Esophagus mucosa (tissue), 1 donor: ENCODE data around the gene ALK. TPM values are rescaled to one million over a fixed set of nuclear protein-coding genes. Genes with fewer than 3 reads are reported as not detected.

Experiments used
- ATAC-seq: fragments of 200-7000 bp; cut with Tn5 transposase; one replicate; pipeline ENCODE4 v1.9.1; 2020
- total RNA-seq: library from RNA; stranded (reverse); gene quantifications from one replicate; pipeline ENCODE4 v1.2.4, GENCODE V29; 2023
- donor health status: DM: yes; HTN: yes; CAD: no.

The ALK gene
- total RNA-seq, 1 donor from 2014 or later: 0.04 TPM

DNA sequence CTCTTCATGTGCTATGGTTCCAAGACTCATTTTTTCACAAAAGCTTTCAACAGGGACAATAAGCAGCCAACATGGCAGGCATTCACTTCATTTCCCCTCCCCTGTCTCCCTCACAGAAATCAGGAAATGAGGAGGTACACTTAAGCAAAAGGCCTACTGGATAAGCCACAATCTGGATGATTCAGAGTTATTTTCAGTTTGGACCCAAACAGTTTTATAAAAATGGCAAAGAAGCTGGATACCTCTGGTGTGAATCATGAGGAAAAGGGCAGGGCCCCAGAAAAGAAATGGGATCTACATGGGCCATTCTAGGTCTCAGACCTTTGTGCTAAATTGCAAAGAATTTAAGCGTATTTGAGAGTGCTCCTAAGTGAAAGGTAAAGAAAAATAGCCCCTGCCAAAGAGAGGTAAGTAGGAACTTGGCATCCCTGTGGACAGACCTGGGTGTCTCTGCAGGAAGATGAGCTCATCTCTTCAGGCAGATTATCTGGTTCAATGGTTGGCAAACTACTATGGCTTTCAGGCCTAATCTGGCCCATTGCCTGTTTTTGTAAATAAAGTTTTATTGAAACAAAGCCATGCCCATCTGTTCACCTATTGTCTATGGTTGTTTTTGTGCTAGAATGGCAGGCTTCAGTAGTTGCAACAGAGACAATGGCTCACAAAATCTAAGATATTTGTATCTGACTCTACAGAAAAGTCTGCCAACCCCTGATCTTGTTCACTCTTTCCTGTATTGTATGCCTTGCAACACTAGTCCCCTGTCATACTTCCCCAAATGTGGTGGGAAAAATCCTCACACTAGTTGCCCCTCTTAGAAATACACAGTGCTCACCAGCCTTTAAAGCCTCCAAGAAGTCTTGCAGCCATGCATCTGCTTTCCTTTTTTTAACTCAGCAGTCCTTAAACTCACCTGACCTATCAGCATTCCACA is 315.0 kb downstream of the ALK start:
- peak; percentile 59 for ATAC-seq

DNA sequence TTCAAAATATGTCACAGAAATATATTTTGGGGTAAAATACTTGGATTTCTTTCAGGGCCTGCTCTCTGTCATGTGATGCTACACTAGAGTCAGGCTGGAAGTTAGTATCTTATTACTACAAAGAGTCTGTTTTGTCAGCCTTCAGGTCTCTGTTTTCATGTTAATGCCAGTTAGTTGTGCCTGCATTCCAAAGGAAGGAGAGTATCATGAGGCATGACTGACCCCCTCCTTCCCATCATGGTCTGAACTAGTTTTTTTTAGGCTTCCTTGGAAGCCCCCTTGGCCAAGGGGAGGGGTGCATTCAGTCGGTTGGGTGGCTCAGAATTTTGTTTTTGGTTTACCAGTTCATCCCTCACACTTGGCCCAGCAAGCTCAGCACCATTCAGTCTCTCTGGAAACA is 318.0 kb downstream of the ALK start:
- no peak for ATAC-seq

DNA sequence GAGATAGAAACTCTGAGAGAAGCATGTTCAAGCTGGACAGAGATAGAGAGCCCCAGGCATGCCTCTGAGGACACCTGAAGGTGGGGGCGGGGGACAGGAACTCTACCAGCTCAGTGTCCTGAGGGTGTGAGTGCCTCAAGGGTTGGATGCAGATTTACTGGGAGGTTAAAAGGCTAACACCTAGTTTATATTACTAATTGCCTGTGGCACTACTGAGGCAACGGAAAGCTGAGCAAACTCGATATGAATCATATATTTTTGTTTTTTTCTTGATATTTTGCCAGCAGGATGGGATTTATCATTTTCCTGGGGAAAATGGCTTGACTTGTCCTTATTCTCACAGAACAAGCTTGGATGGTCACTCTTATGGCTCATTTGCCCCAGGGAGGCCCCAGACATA is 319.5 kb downstream of the ALK start:
- ATAC-seq: no peak

DNA sequence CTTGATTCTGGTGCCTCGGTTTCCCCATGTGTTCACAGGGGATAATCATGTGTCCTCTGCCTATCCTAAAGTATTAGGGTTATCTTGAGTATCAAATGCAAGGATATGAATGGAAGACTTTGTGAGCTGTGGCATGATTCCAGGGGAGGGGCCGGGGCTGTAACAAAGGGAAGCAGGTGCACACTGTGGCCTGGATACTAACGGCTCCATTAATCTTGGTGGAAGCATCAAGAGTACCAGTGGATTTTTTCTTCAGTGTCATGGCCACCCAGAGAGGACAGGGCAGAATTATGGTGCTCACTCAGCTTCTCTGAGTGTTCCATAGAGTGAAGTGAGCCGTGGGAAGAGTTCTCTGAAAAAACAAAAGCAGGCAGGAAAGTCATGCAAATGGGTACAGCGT is 320.1 kb downstream of the ALK start:
- ATAC-seq: no peak

DNA sequence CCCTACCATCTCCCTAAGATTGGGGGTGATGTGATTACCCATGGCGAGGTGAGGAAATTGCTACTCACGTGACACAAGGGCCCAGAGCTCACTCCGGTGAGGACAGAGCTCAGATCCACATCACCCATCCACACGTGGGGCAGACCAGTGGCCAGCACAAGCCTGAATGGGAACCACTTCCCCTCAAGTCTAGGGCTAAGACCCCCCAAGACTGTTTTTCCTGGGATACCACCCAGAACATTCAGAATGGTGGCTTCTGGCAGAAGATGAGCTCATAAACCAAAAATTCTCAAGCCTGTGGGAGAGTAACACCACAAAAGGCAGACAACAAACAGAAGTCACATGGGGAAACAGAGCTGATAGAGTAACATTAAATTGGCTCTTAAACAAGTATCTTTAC is 321.4 kb downstream of the ALK start:
- no peak for ATAC-seq

DNA sequence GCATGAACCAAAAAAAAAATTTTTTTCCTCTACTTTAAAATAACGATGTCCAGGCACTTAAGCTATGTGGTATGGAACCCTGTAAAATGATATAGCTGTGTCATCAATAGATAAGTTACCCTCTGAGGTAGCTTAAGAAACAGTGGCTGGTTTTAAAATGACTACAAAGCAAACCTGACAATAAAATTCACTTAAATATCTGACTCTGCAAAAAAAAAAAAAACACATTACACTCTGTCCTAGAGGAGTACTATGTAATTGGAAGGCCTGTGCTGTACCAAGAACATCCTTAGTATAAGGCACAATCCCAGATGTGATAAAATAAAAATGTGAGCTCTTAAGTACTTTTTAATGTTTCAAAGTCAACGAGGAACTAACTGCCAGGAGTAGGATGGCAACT is 322.4 kb downstream of the ALK start:
- no peak for ATAC-seq

DNA sequence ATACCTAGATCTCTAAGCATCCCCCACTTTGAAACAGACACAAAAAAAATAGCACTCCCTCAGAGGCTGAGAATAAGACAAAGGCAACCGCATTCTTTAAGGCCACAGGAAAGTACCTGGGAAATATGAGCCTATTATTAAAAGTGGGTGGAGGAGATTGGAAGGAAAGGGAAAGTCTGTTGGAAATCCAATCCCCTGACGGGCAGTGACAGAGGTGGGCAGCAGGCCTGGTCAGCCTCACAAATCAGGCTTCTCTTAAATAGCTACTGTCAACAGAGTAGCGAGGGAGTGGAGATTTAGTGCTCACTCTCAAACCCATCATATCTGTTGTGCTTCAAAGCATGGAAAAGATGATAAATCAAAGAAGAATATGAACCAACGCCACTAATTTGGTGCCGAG is 324.4 kb downstream of the ALK start:
- ATAC-seq: no peak

DNA sequence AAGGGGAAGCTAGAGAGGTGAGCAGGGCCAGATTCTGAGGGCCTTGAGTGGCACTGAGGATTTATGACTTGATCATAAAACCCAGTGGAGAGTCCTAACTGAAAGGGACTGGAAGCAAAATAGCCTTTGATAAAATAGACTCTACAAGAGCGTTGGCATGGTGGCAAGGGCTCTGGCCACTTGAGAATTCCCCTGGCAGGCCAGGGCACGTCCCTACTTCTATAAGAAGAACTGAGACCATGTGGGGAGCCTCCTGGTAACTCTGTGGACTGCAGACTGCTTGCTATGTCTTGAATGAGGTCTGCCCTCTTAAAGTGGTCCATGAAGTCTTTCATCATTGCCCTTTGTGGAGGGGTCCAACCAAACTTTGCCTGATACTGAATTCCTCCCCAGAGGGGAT is 324.8 kb downstream of the ALK start:
- no peak for ATAC-seq

DNA sequence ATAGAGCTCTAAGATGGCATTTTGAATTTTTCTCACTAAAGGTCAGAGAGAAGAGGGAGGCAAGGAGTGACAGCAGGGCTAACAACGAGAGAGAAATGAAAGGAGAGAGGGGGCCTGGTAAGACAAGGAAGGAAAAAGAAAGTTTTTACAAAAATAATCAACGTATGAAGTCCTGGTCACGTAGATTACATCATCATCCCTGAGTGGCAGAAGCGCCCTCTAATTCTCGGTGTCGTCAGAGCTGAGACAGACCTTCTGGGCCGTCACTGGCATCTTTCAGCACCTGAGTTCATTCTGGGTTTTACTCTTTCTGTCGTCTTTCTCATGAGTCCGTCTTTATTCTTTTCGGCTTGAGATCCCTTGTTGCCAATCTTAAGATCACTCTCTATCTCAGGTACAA is 329.8 kb downstream of the ALK start:
- no peak for ATAC-seq

DNA sequence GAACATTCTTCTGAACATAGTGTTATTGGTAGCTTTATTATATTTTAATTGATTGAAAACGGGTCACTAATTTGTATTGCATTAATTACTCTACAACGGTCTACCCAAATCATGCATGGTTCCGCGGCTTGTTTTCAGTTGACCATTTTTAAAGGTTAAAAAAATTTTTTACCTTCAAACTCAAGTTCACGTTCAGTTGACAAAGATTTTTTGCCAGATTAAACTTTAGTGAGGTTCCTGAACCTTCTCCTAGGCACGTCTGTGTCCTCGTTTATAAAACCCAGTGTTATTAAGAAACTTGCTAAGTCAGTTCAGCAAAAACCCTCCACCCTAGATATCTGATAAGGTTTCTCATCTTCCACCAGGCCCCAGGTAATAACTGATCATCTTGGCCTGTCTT is 331.2 kb downstream of the ALK start:
- ATAC-seq: no peak

DNA sequence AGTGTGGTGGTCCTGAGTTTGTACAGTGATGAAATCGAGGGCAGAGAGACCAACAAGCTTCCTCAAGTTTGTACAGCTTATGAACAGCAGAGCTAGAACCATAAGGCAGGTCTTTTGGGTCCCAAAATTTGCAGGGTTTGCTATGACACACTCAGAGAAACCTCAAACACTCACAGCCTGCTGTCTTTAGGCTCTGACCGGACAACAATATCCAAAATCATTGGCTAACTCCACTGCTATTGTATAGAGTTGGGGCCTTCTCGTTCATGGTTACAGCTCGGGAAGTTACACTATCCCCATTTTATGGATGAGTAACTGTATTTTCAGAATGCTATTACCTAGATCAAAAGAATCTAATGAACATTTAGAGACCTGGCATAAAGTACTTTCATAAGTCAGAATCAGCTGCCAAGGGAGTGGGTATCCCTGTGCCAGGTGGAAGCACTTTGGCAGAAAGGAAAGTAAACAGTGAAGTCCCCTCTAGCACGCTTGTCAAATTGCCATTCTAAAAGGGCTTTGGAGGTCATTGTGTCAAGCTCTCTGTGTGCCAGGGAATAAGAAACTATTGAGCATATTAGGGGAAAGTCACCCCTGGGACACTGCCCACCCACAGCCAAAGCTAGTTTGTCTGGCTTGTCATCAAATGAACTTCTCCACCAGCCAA is 331.8 kb downstream of the ALK start:
- ATAC-seq: no peak

DNA sequence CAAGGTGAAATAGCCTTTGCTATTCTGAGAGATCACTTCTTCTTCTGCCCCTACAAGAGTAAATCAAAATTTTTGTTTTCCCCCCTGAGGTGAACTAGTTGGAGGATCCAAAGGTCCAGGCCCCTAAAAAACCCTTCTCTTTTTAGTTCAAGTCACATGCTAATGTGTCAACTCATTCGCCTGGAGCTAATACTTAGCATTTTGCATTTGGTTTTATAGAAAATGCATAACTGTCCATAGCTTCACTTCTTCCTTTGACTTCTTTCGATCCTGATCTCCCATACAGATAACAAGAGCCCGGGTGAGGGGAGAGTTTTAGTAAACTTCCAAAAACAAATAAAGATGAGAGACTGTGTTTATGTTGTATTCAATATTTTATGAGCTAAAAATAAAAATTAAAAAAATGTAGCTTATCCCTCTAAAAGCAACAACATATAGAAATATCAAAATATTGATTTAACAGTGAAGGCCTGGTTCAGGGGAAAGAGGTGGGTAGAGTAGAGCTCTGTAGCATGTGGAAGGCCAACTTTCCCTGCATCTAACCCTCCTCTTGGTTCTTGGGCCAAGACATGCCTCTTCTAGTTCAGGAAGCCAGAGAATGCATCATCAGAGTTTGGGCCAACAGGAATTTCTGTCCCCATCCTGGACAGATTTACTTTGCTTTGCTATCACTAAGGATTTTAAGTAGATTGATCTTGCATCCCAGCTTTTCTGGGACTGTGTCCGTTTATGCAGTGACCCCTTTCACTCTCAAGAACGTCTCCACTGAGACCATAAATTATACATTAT is 333.8 kb downstream of the ALK start:
- ATAC-seq: no peak

DNA sequence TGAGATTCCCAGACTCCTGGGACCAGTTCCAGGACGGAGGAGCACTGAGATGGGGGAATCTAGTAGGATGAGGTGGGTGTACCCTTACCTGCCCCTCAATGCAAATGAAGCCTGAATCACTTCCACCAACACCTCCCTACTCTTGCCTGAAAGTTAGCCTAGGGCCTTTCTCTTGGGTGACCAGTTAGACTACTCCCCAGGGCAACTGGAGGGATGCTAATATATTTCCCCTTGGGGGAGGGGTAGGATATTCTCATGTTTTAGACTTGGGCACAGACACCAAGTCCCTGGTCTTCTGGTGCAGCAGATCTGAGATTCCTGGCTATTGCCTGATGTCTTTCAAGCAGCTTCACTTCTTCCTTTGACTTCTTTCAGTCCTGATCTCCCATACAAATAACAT is 334.5 kb downstream of the ALK start:
- no peak for ATAC-seq

DNA sequence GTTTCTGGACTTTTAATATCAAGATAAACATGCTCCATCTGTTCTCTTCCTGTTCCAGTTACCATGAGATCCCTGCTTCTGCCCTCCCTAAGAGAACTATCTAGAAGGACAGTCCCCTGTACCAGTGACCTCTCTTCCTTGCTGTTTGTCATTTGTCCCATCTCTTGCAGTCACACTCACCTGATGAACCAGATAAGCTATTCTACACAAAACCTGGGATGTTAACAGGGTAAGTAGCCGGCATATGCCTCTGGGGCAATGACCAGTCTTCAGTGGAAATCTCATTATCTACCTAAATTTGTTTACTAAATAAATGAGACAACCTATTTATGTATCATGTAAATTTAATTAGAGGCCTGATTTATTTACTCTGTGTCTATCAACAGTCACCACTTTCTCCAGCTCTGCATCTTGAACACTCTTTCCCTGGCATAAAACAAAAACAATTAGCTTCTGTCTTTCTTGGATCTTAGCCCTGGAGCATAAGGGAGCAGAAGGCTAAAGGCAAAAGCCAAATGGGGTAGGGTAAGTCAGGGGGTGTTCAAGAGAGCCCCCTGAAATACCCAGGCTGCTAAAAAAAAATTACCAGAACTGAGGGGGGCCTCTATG is 337.7 kb downstream of the ALK start:
- ATAC-seq: no peak

DNA sequence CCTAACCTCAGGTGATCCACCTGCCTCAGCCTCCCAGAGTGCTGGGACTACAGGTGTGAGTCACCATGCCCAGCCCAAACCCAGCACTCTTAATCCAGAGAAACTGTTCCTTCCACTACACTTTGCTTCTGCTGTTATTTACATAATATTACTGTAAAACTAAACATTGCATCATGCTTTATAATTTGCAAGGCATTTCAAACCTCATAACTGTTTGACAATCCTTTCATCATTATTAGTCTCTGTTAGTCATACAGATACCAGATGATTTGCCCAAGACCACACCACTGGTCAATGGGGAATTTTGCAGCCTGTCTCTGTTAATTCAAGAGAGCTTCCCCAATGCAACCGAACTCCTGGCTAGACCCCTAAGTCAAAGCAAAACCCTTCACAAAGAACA is 338.3 kb downstream of the ALK start:
- peak; percentile 61 for ATAC-seq

DNA sequence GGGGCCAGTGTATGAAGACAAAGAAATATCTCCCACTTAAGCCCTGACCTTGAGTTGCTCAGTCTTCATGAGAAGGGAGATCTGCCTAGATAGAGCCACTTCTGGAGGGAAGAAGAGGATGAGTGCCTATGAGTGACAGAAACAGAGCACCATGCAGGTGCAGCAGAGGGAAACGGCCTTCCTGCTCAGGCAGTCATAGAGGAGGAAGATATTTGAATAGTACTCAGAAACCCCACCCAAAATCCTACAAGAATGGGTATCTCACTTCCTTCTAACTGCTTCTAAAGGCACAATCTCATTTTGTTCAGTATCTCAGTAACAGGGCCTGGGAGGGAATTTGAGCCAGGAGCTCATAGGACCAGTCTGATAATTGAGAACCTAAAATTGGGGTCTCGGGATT is 339.3 kb downstream of the ALK start:
- ATAC-seq: peak; percentile 36

DNA sequence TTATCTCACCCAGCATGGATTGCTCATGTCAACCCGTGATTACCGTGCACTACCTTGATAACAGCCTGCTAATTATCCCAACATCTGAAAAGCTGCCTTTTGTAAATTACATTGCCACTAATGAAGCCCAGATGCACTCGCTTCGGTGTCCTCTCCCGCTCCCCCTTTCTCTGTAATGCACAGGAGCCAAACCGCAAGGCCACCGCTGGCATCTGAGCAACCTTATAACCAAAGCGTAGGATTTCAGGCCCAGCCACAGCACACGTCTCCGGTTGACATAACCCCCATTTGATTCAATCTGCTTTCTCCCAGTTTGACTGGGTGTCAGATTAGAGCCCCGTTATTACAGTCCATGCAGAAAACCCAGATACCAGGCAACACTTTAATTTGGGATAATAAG is 341.2 kb downstream of the ALK start:
- no peak for ATAC-seq

DNA sequence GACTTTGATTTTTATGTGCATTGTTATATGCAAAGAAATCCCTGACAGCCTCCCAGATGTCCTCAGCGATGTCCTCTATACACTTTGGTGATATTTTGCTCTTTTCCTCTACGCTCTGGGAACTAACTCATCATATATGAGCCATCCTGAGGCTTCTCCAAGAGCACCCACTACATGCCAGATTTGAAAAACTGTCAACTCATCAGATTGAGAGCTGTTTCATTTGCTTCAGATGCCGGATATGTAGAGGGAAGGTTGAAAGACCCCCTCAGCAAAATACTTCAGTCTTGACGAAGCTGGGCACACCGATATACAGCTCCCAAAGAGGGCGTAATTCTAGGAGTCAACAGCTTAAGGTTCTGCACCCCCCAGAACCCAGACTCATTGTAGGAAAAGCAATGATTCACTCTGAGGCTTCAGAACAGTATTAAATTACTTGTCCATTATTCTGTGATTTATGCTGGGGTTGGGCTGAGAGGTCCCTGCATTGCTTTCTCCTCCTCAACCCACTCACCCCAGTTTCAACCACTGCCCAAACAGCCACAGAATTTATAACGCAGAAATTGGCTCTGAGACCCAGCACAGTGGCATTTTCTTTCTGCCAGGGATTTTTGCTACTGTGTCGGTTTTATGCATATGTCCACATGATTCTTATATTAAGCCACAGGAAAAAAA is 341.8 kb downstream of the ALK start:
- no peak for ATAC-seq

DNA sequence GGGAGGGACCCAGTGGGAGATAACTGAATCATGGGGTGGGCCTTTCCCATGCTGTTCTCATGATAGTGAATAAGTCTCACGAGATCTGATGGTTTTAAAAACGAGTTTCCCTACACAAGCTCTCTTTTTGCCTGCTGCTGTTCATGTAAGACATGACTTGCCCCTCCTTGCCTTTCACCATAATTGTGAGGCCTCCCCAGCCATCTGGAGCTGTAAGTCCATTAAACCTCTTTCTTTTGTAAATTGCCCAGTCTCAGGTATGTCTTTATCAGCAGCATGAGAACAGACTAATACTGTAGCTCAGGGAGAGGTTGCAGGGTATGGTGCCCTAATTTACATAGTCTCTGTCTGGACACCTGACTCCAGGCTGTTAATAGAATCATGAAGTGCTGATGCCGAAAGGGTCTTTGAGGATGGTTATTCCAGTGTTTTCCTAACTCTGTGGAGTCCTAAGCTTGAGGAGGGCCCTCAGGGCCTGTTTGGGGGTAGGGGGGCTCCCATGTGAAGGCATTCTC is 343.2 kb downstream of the ALK start:
- no peak for ATAC-seq

DNA sequence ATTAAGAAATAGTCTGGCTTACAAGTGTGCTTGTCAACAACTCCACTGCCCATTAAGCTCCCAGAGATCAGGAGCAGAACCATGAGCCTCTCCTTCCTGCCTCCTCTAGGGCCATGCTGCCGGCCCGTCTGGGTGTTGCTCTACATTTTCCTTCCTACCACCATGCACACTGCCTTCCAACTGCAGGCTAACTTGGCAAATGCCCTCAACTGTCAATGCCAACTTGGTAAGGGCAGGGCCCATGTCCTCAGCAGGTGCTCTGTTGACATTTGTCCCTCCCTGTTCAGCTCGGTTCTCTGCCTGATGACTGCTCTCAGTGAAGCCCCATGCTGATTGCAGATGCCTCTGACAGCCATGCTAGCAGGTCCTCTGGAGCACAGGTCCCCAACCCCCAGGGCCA is 345.2 kb downstream of the ALK start:
- ATAC-seq: no peak

DNA sequence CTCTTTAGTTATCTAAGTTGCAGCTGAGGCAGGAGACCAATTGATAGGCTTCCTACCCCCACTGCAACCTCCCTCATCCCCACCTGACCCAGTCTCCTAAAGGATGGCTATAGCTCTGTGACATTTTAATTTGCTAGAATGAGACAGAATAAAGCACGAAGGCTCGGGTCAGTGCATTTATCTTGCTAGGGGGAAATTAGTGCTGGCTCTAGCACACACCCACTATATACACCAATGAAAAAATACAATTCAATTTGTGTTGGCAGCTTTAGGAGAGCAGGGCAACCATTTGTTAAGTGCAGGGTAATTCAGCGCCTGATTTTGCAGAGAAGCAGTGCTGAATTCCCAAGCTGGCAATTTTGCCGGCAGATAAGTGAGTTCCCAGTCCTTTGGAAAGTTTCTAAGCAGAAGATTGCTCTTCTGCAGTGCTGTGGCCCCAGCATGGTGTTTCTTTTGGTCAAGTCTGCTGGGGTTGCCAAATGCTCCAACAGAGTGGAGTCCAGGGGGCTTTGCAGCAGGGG is 346.0 kb downstream of the ALK start:
- no peak for ATAC-seq

DNA sequence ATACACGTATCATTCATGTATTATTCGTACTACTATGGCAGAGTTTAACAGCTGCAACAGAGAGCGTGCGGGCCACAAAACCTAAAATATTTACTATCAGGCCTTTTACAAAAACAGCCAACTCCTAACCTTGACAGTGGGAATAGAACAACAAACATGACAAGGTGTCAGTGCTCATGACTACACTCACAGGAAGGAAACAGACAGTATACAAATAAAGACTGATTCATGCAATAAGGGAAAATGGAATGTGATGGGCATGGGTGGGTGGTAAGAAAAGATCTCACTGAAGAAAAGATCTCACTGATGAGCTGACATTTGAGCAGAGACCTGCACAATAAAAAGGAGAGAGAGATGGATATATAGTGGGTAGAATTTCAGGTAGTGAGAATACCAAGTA is 347.8 kb downstream of the ALK start:
- ATAC-seq: no peak
